ENCODE measurements around the gene IGFBP4. TPM values are rescaled to one million over a fixed set of nuclear protein-coding genes. Genes with fewer than 3 reads are reported as not detected.

The IGFBP4 gene
- total RNA-seq, 1 experiment from 2014 or later = 35.7 TPM

- Histone ChIP-seq H3K36me3 (ENCODE audit: control insufficient read depth, insufficient read depth, low read length) (no peaks in the 10 kb centered on the region), H3K9me3 (peaks cover 6% of the 10 kb centered on the region), H3K4me3 (ENCODE audit: low read depth, low read length) (no peak overlapping the region), H3K4me1 (no peaks in the 10 kb centered on the region; the same call in 1 of the 2 replicates), H3K27me3 (replicated peaks; ENCODE audit: control insufficient read depth, insufficient read depth, low read length) (no peaks in the 10 kb centered on the region)
- H3K27ac Mint-ChIP-seq (ENCODE audit: unreplicated experiment) = no peak overlapping the region
- H3K4me3 Mint-ChIP-seq (ENCODE audit: unreplicated experiment) = no peak overlapping the region
- POLR2A ChIA-PET = no interaction called here
- TF ChIP-seq CTCF (IDR thresholded peaks at IDR 0.05; ENCODE audit: insufficient read depth in 1 of 2, low read depth in 1 of 2, low read length in 1 of 2, severe bottlenecking in 1 of 2, unreplicated experiment in 1 of 2) = no peak
- H3K36me3 Mint-ChIP-seq (ENCODE audit: insufficient read depth, unreplicated experiment) = peaks cover 3% of the 10 kb centered on the region
- no TSS peak for BruUV-seq (replicated peaks)
- CTCF ChIA-PET = interaction anchor here (1.3 kb wide), 1 partner anchor 135 kb away, joined by 3 read pairs; no protein-coding TSS in a partner anchor
- no peaks in the 10 kb centered on the region for H3K9me3 Mint-ChIP-seq (ENCODE audit: unreplicated experiment)
- no peaks in the 10 kb centered on the region for H3K4me1 Mint-ChIP-seq (ENCODE audit: low read depth, unreplicated experiment)
- H3K27me3 Mint-ChIP-seq (ENCODE audit: insufficient read depth, unreplicated experiment) = no peaks in the 10 kb centered on the region
- intact Hi-C loops (cut with micrococcal nuclease; ENCODE audit: unreplicated experiment) = no loop called here
- peak in 1 of 2 experiments; percentile 22 for DNase-seq
Observed at GRCh38 chr17:40425741-40426140, 17.5 kb upstream of the IGFBP4 start.

- DNase-seq = peak in 1 of 2 experiments; percentile 12
Observed at GRCh38 chr17:40427002-40427491, 16.2 kb upstream of the IGFBP4 start.

More at GRCh38 chr17:40427002-40427491, 16.2 kb upstream of the IGFBP4 start:
- H3K4me1 Mint-ChIP-seq (ENCODE audit: low read depth, unreplicated experiment) = peaks cover 4% of the 10 kb centered on the region
- peaks cover 5% of the 10 kb centered on the region for H3K36me3 Mint-ChIP-seq (ENCODE audit: insufficient read depth, unreplicated experiment)
- intact Hi-C loops (cut with micrococcal nuclease; ENCODE audit: unreplicated experiment) = no loop called here
- no peak overlapping the region for H3K4me3 ChIP-seq (ENCODE audit: low read depth, low read length)
- H3K36me3 ChIP-seq (ENCODE audit: control insufficient read depth, insufficient read depth, low read length) = no peaks in the 10 kb centered on the region
- H3K27me3 Mint-ChIP-seq (ENCODE audit: insufficient read depth, unreplicated experiment) = no peaks in the 10 kb centered on the region
- H3K9me3 Mint-ChIP-seq (ENCODE audit: unreplicated experiment) = no peaks in the 10 kb centered on the region
- H3K4me3 Mint-ChIP-seq (ENCODE audit: unreplicated experiment) = no peak overlapping the region
- no peaks in the 10 kb centered on the region for H3K27me3 ChIP-seq (replicated peaks; ENCODE audit: control insufficient read depth, insufficient read depth, low read length)
- ChIA-PET CTCF (interaction anchor here (0.6 to 1.3 kb wide), 4 partner anchors 29 to 106 kb away, joined by 3 to 7 read pairs (median 3); no protein-coding TSS in a partner anchor), POLR2A (no interaction called here)
- H3K27ac Mint-ChIP-seq (ENCODE audit: unreplicated experiment) = no peak overlapping the region
- no peak for TF ChIP-seq CTCF (IDR thresholded peaks at IDR 0.05; ENCODE audit: insufficient read depth in 1 of 2, low read depth in 1 of 2, low read length in 1 of 2, severe bottlenecking in 1 of 2, unreplicated experiment in 1 of 2)
- peaks cover 6% of the 10 kb centered on the region for H3K9me3 ChIP-seq
- no TSS peak for BruUV-seq (replicated peaks)
- no peaks in the 10 kb centered on the region; the same call in 1 of the 2 replicates for H3K4me1 ChIP-seq
